Prostate gland (tissue), 2 donors: ENCODE results near the gene CDC20B. TPM values are rescaled to one million over a fixed set of nuclear protein-coding genes. Genes with fewer than 3 reads are reported as not detected.

Source experiments
- DNase-seq: peaks from one replicate; pipeline ENCODE4 v3.0.0-alpha.2; 2019; ENCODE audit warnings: low spot score
- H3K27ac ChIP-seq, 2 donors: fragments of 200-600 bp; sonication (generic); 2 replicates each; pipeline ENCODE4 v1.5.1; 2017 to 2019
- H3K27me3 ChIP-seq: fragments of 200-600 bp; sonication (generic); replicated peaks from 2 replicates; pipeline ENCODE4 v1.5.1; 2019; ENCODE audit not compliant: insufficient read depth
- H3K36me3 ChIP-seq, 2 donors: fragments of 200-600 bp; sonication (generic); 1 replicate in 1 of 2; 2 replicates in 1 of 2; pipeline versions ENCODE4 v1.5.1 to v1.8.1; 2017 to 2019
- H3K4me1 ChIP-seq: fragments of 200-600 bp; sonication (generic); replicated peaks from 2 replicates; pipeline ENCODE4 v1.5.1; 2019
- H3K4me3 ChIP-seq, 2 donors: fragments of 200-600 bp; sonication (generic); 2 replicates each; pipeline ENCODE4 v1.5.1; 2017 to 2019
- H3K9me3 ChIP-seq: fragments of 200-600 bp; sonication (generic); 2 replicates; pipeline ENCODE4 v1.5.1; 2017
- POLR2A ChIP-seq: fragments of 450-650 bp; IDR thresholded peaks from one replicate; pipeline ENCODE4 v1.6.1; 2016; ENCODE audit warnings: antibody characterized with exemption, mild to moderate bottlenecking
- POLR2AphosphoS5 ChIP-seq: sonication (generic); formaldehyde crosslinking; IDR thresholded peaks from one replicate; pipeline ENCODE4 v1.6.1; 2017; ENCODE audit warnings: antibody characterized with exemption
- WGBS: methylation state at CpG from one replicate; pipeline ENCODE4 v1.1.5; 2018; 5-methylcytosine and 5-hydroxymethylcytosine counted together
- intact Hi-C: fragments of 100-400 bp; cut with DNase I; formaldehyde crosslinking; loops from one replicate; pipeline ENCODE4 v1.14.2; 2022
- total RNA-seq, 2 donors: library from RNA; depleted of rRNA; stranded (reverse); fragments of >200 nt; gene quantifications; one replicate each; pipeline ENCODE4 v1.1.0, GENCODE V29; 2016
- TF ChIP-seq, protein P1 (sequence below), 4 experiments: fragments of 200-600 bp in 2 of 4; fragments of 450-650 bp in 2 of 4; sonication (generic) in 2 of 4; IDR thresholded peaks; 1 replicate in 3 of 4; 2 replicates in 1 of 4; pipeline ENCODE4 v1.5.1; 2016 to 2019; ENCODE audit warnings: antibody characterized with exemption in 4 of 4, mild to moderate bottlenecking in 2 of 4, moderate library complexity in 2 of 4

CDC20B gene
- total RNA-seq, 2 donors from 2014 or later, result 1.1 TPM; not detected in 1

- H3K27ac ChIP-seq, result no peak overlapping the region
- H3K27me3 ChIP-seq, result no peaks in the 10 kb centered on the region
- H3K36me3 ChIP-seq, result no peaks in the 10 kb centered on the region
- TF ChIP-seq POLR2AphosphoS5 (no peak), POLR2A (no peak)
- TF ChIP-seq, protein P1, sequence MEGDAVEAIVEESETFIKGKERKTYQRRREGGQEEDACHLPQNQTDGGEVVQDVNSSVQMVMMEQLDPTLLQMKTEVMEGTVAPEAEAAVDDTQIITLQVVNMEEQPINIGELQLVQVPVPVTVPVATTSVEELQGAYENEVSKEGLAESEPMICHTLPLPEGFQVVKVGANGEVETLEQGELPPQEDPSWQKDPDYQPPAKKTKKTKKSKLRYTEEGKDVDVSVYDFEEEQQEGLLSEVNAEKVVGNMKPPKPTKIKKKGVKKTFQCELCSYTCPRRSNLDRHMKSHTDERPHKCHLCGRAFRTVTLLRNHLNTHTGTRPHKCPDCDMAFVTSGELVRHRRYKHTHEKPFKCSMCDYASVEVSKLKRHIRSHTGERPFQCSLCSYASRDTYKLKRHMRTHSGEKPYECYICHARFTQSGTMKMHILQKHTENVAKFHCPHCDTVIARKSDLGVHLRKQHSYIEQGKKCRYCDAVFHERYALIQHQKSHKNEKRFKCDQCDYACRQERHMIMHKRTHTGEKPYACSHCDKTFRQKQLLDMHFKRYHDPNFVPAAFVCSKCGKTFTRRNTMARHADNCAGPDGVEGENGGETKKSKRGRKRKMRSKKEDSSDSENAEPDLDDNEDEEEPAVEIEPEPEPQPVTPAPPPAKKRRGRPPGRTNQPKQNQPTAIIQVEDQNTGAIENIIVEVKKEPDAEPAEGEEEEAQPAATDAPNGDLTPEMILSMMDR (IDR thresholded peaks at IDR 0.05), result no peak
- H3K4me3 ChIP-seq, result no peak overlapping the region
- intact Hi-C loops, result no loop called here
- DNase-seq, result no peak
- H3K9me3 ChIP-seq, result no peaks in the 10 kb centered on the region
- no peaks in the 10 kb centered on the region for H3K4me1 ChIP-seq
- WGBS, result 68% methylated on average over 3 of the region's 3 CpGs
Observed at GRCh38 chr5:55136521-55136920, 36.5 kb downstream of the CDC20B start.

GRCh38 chr5:55134053-55134722, 38.8 kb downstream of the CDC20B start:
- 38% methylated on average over 5 of the region's 5 CpGs for WGBS
- H3K4me3 ChIP-seq, result no peak overlapping the region
- intact Hi-C loops, result no loop called here
- H3K4me1 ChIP-seq, result no peaks in the 10 kb centered on the region
- no peak for DNase-seq
- H3K27ac ChIP-seq, result no peak overlapping the region
- TF ChIP-seq POLR2AphosphoS5, result no peak
- TF ChIP-seq, protein P1 (IDR thresholded peaks at IDR 0.05), result no peak
- H3K9me3 ChIP-seq, result no peaks in the 10 kb centered on the region
- no peaks in the 10 kb centered on the region for H3K27me3 ChIP-seq
- H3K36me3 ChIP-seq, result no peaks in the 10 kb centered on the region

DNA sequence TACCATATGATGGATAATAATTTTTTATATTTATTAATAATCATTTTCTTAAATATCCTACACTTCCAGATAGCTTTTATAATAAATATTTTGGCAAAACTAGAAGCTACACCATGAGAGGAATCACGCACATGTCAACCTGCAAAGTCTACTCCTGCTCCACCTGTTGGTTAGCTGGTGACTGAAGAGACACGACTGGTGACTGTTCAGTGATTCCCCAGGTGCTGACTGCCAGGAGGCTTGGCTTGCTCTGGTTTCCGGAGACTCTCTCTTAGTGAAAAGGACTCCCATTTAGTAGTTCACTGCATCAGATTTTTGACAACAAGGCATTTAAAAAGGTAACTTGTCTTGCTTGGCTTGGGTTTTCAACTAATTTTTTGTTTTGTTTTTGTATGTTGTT, 49.6 kb downstream of the CDC20B start:
- H3K4me1 ChIP-seq, result no peaks in the 10 kb centered on the region
- WGBS, result 60% methylated on average over 3 of the region's 3 CpGs
- intact Hi-C loops, result no loop called here

DNA sequence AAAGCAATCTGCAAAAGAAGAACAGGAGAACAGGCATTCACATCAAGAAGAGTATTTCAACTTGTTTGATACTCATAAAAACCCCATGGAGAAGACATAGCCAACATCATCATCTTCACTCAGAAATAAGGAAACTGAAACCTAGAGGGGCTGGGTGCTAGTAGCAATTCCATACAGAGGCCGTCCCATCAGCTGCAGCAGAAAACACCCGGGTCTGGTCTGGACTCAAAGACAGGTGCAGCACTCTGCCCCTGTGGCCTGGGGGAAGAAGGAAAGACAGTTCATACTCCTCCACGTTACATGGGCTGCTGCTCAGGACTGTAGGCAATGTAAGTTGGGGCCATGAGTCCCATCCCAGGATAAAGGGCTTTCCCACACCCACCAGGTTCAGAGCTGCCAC, 58.9 kb downstream of the CDC20B start:
- Histone ChIP-seq H3K9me3 (no peaks in the 10 kb centered on the region), H3K27me3 (no peaks in the 10 kb centered on the region), H3K4me1 (no peaks in the 10 kb centered on the region), H3K36me3 (no peaks in the 10 kb centered on the region), H3K27ac (no peak overlapping the region), H3K4me3 (no peak overlapping the region)
- TF ChIP-seq POLR2AphosphoS5 (no peak), POLR2A (no peak)
- TF ChIP-seq, protein P1 (IDR thresholded peaks at IDR 0.05), result no peak
- DNase-seq, result no peak
- intact Hi-C loops, result no loop called here
- WGBS, result 82% methylated on average over 3 of the region's 3 CpGs

More for the DNA sequence above, 49.6 kb downstream of the CDC20B start:
- Histone ChIP-seq H3K27me3 (no peaks in the 10 kb centered on the region), H3K4me3 (no peak overlapping the region), H3K9me3 (no peaks in the 10 kb centered on the region), H3K36me3 (no peaks in the 10 kb centered on the region), H3K27ac (no peak overlapping the region)
- no peak for TF ChIP-seq POLR2A
- no peak for DNase-seq

DNA sequence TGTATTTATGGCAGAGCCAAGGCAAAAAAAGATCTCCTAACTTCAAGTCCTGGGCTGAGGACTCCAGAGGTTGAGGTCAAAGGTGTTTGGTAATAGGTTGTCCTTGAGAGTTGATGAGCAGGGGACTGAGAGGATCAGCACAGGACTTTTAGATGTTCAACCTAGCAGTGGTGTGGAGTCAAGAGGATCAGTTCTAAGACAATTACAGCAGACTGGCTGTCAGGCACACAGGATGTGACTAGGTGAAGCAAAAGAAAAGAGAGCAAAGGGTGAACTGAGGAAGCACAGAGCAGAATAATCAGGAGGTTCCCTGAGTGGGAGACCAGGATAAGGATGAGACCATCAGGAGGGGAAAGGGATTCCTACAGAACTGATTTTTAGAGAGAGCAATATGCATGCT, 59.6 kb downstream of the CDC20B start:
- Histone ChIP-seq H3K27ac (no peak overlapping the region), H3K9me3 (no peaks in the 10 kb centered on the region), H3K27me3 (no peaks in the 10 kb centered on the region), H3K36me3 (no peaks in the 10 kb centered on the region), H3K4me3 (no peak overlapping the region), H3K4me1 (no peaks in the 10 kb centered on the region)
- intact Hi-C loops, result no loop called here
- no peak for DNase-seq
- TF ChIP-seq, protein P1 (IDR thresholded peaks at IDR 0.05), result no peak
- TF ChIP-seq POLR2AphosphoS5, result no peak
- no peak for TF ChIP-seq POLR2A
